HEK293 (cell line): Measurements from ENCODE around the gene ADAMTS16.

ENCODE experiments used
- HOXA7 ChIP-seq: sonication (generic); formaldehyde crosslinking; IDR thresholded peaks from 2 replicates; pipeline ENCODE4 v1.8.1; 2022; ENCODE audit warnings: missing genetic modification reagents, borderline replicate concordance
- OVOL3 ChIP-seq: fragments of 450-650 bp; formaldehyde crosslinking; IDR thresholded peaks from 2 replicates; pipeline ENCODE4 v1.5.1; 2016; ENCODE audit warnings: missing biosample characterization, missing genetic modification characterization
- PATZ1 ChIP-seq: fragments of 450-650 bp; formaldehyde crosslinking; IDR thresholded peaks from 2 replicates; pipeline ENCODE4 v1.5.1; 2016; ENCODE audit warnings: missing biosample characterization, missing genetic modification characterization
- PRDM6 ChIP-seq: fragments of 450-650 bp; formaldehyde crosslinking; IDR thresholded peaks from 2 replicates; pipeline ENCODE4 v1.5.1; 2017; ENCODE audit warnings: missing biosample characterization, missing genetic modification characterization
- ZBTB8A ChIP-seq: fragments of 450-650 bp; formaldehyde crosslinking; IDR thresholded peaks from 2 replicates; pipeline ENCODE4 v1.5.1; 2016; ENCODE audit warnings: missing biosample characterization, missing genetic modification characterization
- ZFP41 ChIP-seq: fragments of 450-650 bp; formaldehyde crosslinking; IDR thresholded peaks from 2 replicates; pipeline ENCODE4 v1.5.1; 2016; ENCODE audit warnings: missing biosample characterization, missing genetic modification characterization, borderline replicate concordance
- ZNF146 ChIP-seq: fragments of 450-650 bp; formaldehyde crosslinking; IDR thresholded peaks from 2 replicates; pipeline ENCODE4 v1.5.1; 2016; ENCODE audit warnings: missing biosample characterization, missing genetic modification characterization
- ZNF18 ChIP-seq: fragments of 450-650 bp; formaldehyde crosslinking; IDR thresholded peaks from 2 replicates; pipeline ENCODE4 v1.5.1; 2016; ENCODE audit warnings: missing biosample characterization, missing genetic modification characterization
- ZNF202 ChIP-seq: fragments of 450-650 bp; formaldehyde crosslinking; IDR thresholded peaks from 2 replicates; pipeline ENCODE4 v1.5.1; 2016; ENCODE audit warnings: missing biosample characterization, missing genetic modification characterization, borderline replicate concordance
- ZNF24 ChIP-seq: fragments of 450-650 bp; formaldehyde crosslinking; IDR thresholded peaks from 2 replicates; pipeline ENCODE4 v1.5.1; 2016; ENCODE audit warnings: missing biosample characterization, missing genetic modification characterization
- ZNF274 ChIP-seq, 2 experiments: fragments of 200-500 bp in 1 of 2; fragments of 450-650 bp in 1 of 2; sonication (Bioruptor generic) in 1 of 2; formaldehyde crosslinking in 1 of 2; IDR thresholded peaks; 2 replicates each; pipeline versions ENCODE4 v1.5.1 to v1.6.1; 2014 to 2016; ENCODE audit warnings: borderline replicate concordance in 1 of 2, inconsistent platforms in 1 of 2, low read length in 1 of 2, missing biosample characterization in 1 of 2, missing genetic modification characterization in 1 of 2
- ZNF501 ChIP-seq: fragments of 450-650 bp; formaldehyde crosslinking; IDR thresholded peaks from 2 replicates; pipeline ENCODE4 v1.5.1; 2016; ENCODE audit warnings: missing biosample characterization, missing genetic modification characterization
- ZNF529 ChIP-seq: fragments of 450-650 bp; formaldehyde crosslinking; IDR thresholded peaks from 2 replicates; pipeline ENCODE4 v1.5.1; 2017; ENCODE audit warnings: missing genetic modification characterization, missing biosample characterization; ENCODE audit not compliant: insufficient replicate concordance
- ZNF560 ChIP-seq: fragments of 450-650 bp; formaldehyde crosslinking; IDR thresholded peaks from 2 replicates; pipeline ENCODE4 v1.5.1; 2017; ENCODE audit warnings: missing biosample characterization, missing genetic modification characterization, borderline replicate concordance
- ZNF585B ChIP-seq: fragments of 450-650 bp; formaldehyde crosslinking; IDR thresholded peaks from 2 replicates; pipeline ENCODE4 v1.5.1; 2016; ENCODE audit warnings: missing biosample characterization, missing genetic modification characterization
- ZNF639 ChIP-seq: fragments of 450-650 bp; formaldehyde crosslinking; IDR thresholded peaks from 2 replicates; pipeline ENCODE4 v1.5.1; 2016; ENCODE audit warnings: missing biosample characterization, missing genetic modification characterization
- ZNF791 ChIP-seq: fragments of 450-650 bp; formaldehyde crosslinking; IDR thresholded peaks from 2 replicates; pipeline ENCODE4 v1.5.1; 2016; ENCODE audit warnings: missing biosample characterization, missing genetic modification characterization
- ZSCAN30 ChIP-seq: fragments of 450-650 bp; IDR thresholded peaks from 2 replicates; pipeline ENCODE4 v1.5.1; 2018; ENCODE audit warnings: missing biosample characterization, mild to moderate bottlenecking, missing genetic modification characterization, moderate library complexity
- TF ChIP-seq, protein P1 (sequence below): fragments of 450-650 bp; formaldehyde crosslinking; IDR thresholded peaks from 2 replicates; pipeline ENCODE4 v1.5.1; 2017; ENCODE audit warnings: missing biosample characterization, mild to moderate bottlenecking, missing genetic modification characterization, moderate library complexity
- TF ChIP-seq, protein P2 (sequence below): fragments of 450-650 bp; formaldehyde crosslinking; IDR thresholded peaks from 2 replicates; pipeline ENCODE4 v1.5.1; 2016; ENCODE audit warnings: missing biosample characterization, missing genetic modification characterization, borderline replicate concordance
- TF ChIP-seq, protein P3 (sequence below): fragments of 450-650 bp; formaldehyde crosslinking; IDR thresholded peaks from 2 replicates; pipeline ENCODE4 v1.5.1; 2016; ENCODE audit warnings: missing biosample characterization, missing genetic modification characterization

Gene ADAMTS16

GRCh38 chr5:5126444-5126843 is 13.7 kb upstream of the ADAMTS16 start (continued):
- TF ChIP-seq ZBTB8A (tag by site-specific recombination) (no peak), ZNF639 (tag by site-specific recombination) (no peak), ZNF529 (tag by site-specific recombination) (no peak), ZNF146 (no peak), PATZ1 (tag by site-specific recombination) (no peak), HOXA7 (CRISPR knock-in tag) (no peak), ZSCAN30 (tag by site-specific recombination) (no peak), ZNF560 (tag by site-specific recombination) (no peak), ZNF24 (tag by site-specific recombination) (no peak), ZNF791 (no peak), ZNF501 (tag by site-specific recombination) (no peak), ZNF585B (tag by site-specific recombination) (no peak), ZNF274 (IDR thresholded peaks at IDR 0.05; ENCODE audit: low read length) (no peak), ZNF274 (tag by site-specific recombination; IDR thresholded peaks at IDR 0.05; ENCODE audit: borderline replicate concordance) (no peak), ZNF18 (no peak), PRDM6 (tag by site-specific recombination) (no peak), ZNF202 (tag by site-specific recombination) (no peak), ZFP41 (tag by site-specific recombination) (no peak), OVOL3 (tag by site-specific recombination) (no peak)
- TF ChIP-seq, protein P1, sequence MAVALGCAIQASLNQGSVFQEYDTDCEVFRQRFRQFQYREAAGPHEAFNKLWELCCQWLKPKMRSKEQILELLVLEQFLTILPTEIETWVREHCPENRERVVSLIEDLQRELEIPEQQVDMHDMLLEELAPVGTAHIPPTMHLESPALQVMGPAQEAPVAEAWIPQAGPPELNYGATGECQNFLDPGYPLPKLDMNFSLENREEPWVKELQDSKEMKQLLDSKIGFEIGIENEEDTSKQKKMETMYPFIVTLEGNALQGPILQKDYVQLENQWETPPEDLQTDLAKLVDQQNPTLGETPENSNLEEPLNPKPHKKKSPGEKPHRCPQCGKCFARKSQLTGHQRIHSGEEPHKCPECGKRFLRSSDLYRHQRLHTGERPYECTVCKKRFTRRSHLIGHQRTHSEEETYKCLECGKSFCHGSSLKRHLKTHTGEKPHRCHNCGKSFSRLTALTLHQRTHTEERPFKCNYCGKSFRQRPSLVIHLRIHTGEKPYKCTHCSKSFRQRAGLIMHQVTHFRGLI (tag by site-specific recombination), result no peak
- TF ChIP-seq, protein P2, sequence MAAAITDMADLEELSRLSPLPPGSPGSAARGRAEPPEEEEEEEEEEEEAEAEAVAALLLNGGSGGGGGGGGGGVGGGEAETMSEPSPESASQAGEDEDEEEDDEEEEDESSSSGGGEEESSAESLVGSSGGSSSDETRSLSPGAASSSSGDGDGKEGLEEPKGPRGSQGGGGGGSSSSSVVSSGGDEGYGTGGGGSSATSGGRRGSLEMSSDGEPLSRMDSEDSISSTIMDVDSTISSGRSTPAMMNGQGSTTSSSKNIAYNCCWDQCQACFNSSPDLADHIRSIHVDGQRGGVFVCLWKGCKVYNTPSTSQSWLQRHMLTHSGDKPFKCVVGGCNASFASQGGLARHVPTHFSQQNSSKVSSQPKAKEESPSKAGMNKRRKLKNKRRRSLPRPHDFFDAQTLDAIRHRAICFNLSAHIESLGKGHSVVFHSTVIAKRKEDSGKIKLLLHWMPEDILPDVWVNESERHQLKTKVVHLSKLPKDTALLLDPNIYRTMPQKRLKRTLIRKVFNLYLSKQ (tag by site-specific recombination), result no peak
- TF ChIP-seq, protein P3, sequence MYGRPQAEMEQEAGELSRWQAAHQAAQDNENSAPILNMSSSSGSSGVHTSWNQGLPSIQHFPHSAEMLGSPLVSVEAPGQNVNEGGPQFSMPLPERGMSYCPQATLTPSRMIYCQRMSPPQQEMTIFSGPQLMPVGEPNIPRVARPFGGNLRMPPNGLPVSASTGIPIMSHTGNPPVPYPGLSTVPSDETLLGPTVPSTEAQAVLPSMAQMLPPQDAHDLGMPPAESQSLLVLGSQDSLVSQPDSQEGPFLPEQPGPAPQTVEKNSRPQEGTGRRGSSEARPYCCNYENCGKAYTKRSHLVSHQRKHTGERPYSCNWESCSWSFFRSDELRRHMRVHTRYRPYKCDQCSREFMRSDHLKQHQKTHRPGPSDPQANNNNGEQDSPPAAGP, result peak; percentile 49; the same call in 1 of the 2 replicates
